Thyroid gland (tissue), 4 donors: ENCODE data around the gene PAGE1.

Experiments
- POLR2A ChIP-seq, 2 donors: fragments of 450-650 bp; IDR thresholded peaks; one replicate each; pipeline ENCODE4 v1.6.1; 2017; ENCODE audit warnings: antibody characterized with exemption in 2 of 2, mild to moderate bottlenecking in 2 of 2, moderate library complexity in 1 of 2
- TF ChIP-seq, protein P1 (sequence below), 6 experiments: fragments of 200-600 bp in 3 of 6; fragments of 450-650 bp in 3 of 6; sonication (generic) in 3 of 6; IDR thresholded peaks; one replicate each; pipeline ENCODE4 v1.5.1; 2016 to 2019; ENCODE audit warnings: antibody characterized with exemption in 6 of 6, mild to moderate bottlenecking in 2 of 6, inconsistent platforms in 1 of 6, moderate library complexity in 1 of 6

DNA sequence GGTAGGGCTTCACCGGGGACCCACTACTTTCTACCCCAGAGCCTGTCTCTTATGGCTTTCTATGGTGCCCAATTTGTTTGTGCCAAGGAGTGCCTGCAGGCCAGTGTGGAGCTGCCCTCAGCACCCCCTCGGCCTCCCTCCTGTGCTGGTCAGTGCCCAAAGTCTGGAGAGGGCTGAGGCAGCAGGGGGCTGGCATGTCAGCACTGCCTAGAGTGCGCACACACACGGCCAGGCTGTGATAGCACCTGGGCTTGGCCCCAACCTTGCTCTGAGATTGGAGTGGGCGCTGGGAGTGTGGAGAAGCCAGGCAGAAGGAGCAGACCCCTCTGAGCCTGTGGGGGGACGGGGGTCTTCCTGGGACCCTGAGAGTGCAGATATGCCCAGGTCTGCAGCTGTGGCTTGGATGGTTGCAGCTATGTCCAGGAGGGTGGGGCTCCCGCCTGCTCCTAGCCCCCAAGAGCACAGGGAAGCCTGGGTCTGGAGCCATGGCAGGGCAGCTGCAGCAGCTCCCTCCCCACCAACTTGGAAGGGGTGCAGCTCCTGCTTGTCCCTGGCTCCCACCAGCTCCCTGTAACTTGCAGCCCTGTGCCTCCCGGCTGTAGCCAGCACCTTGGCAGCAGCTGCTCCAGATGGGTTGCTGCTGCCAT is 50.7 kb downstream of the PAGE1 start:
- TF ChIP-seq, protein P1, sequence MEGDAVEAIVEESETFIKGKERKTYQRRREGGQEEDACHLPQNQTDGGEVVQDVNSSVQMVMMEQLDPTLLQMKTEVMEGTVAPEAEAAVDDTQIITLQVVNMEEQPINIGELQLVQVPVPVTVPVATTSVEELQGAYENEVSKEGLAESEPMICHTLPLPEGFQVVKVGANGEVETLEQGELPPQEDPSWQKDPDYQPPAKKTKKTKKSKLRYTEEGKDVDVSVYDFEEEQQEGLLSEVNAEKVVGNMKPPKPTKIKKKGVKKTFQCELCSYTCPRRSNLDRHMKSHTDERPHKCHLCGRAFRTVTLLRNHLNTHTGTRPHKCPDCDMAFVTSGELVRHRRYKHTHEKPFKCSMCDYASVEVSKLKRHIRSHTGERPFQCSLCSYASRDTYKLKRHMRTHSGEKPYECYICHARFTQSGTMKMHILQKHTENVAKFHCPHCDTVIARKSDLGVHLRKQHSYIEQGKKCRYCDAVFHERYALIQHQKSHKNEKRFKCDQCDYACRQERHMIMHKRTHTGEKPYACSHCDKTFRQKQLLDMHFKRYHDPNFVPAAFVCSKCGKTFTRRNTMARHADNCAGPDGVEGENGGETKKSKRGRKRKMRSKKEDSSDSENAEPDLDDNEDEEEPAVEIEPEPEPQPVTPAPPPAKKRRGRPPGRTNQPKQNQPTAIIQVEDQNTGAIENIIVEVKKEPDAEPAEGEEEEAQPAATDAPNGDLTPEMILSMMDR (IDR thresholded peaks at IDR 0.05) = no peak
- no peak for TF ChIP-seq POLR2A (IDR thresholded peaks at IDR 0.05)
